ENCODE data around the gene ATP5MG.

GRCh38 chr11:118382954-118383353 is 18.5 kb upstream of the ATP5MG start:
- no peak for TF ChIP-seq CTCF (IDR thresholded peaks at IDR 0.05)
- TF ChIP-seq POLR2A (IDR thresholded peaks at IDR 0.05): no peak
